NT2/D1 (cell line): ENCODE data around the gene PLPP6.

ENCODE experiments used
- SUZ12 ChIP-seq: IDR thresholded peaks from 2 replicates; pipeline ENCODE4 v1.6.1; 2011; ENCODE audit not compliant: insufficient read length, insufficient read depth; ENCODE audit errors: extremely low read depth
- YY1 ChIP-seq: IDR thresholded peaks from 2 replicates; pipeline ENCODE4 v1.6.1; 2011; ENCODE audit not compliant: insufficient read length, insufficient read depth
- ZNF274 ChIP-seq: IDR thresholded peaks from 2 replicates; pipeline ENCODE4 v1.6.1; 2011; ENCODE audit warnings: mild to moderate bottlenecking, low read depth, low read length

DNA sequence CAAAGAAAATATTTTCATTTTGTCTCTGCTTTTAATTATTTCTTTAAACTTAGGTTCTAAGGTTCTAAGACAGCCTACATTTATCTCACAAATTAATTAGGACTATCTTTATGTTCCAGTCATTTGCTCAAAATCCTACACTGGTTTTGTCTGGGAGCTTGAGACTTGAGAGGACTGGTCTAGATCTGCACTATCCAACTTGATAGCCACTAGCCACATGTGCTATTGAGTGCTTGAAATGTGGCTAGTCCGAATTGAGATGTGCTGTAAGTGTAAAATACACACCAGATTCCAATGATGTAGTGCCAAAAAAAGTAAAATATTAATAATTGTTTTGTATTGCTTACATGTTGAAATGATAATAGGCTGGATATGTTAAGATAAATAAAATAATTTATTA lies 24.5 kb downstream of the PLPP6 start:
- TF ChIP-seq YY1 (no peak), ZNF274 (no peak), SUZ12 (no peak)
